Esophagus (tissue), 2 donors: ENCODE results near the gene FCN1. TPM values are rescaled to one million over a fixed set of nuclear protein-coding genes. Genes with fewer than 3 reads are reported as not detected.
"Not testable (repeated sequence)": the region's sequence is repeated elsewhere in the genome, so short reads cannot be mapped to it uniquely, and the experiment has no call there.

ENCODE experiments used
- H3K27ac ChIP-seq, 2 donors: one replicate each; pipeline ENCODE4 v1.5.1; 2013; ENCODE audit warnings: low read depth in 2 of 2, mild to moderate bottlenecking in 2 of 2, inconsistent platforms in 1 of 2, low read length in 1 of 2, moderate library complexity in 1 of 2
- H3K27me3 ChIP-seq, 2 donors: one replicate each; pipeline ENCODE4 v1.6.1; 2013; ENCODE audit warnings: low read length in 2 of 2, control low read depth in 1 of 2, mild to moderate bottlenecking in 1 of 2; ENCODE audit not compliant: insufficient read depth in 2 of 2, control insufficient read depth in 1 of 2
- H3K36me3 ChIP-seq, 2 donors: one replicate each; pipeline ENCODE4 v1.6.1; 2013; ENCODE audit warnings: low read length in 1 of 2; ENCODE audit not compliant: control insufficient read depth in 2 of 2, insufficient read depth in 2 of 2
- H3K4me1 ChIP-seq, 2 donors: one replicate each; pipeline ENCODE4 v1.6.1; 2013; ENCODE audit warnings: low read length in 1 of 2; ENCODE audit not compliant: control insufficient read depth in 2 of 2, insufficient read depth in 2 of 2
- H3K4me3 ChIP-seq, 2 donors: one replicate each; pipeline ENCODE4 v1.5.1; 2013; ENCODE audit warnings: low read length in 2 of 2, mild to moderate bottlenecking in 2 of 2, low read depth in 1 of 2, moderate library complexity in 1 of 2
- H3K9me3 ChIP-seq, 2 donors: one replicate each; pipeline ENCODE4 v1.6.1; 2013; ENCODE audit warnings: mild to moderate bottlenecking in 2 of 2, low read depth in 1 of 2, low read length in 1 of 2, moderate library complexity in 1 of 2; ENCODE audit not compliant: control insufficient read depth in 2 of 2, insufficient read depth in 1 of 2
- WGBS, 2 donors: extraction: QIAGEN DNeasy Blood & Tissue Kit; methylation state at CpG; one replicate each; pipeline ENCODE4 v1.1.7; 2013; 5-methylcytosine and 5-hydroxymethylcytosine counted together
- polyA plus RNA-seq, 2 donors: library from polyadenylated mRNA; stranded (reverse); fragments of 200-250 nt; gene quantifications; one replicate each; pipeline ENCODE4 v1.2.3, GENCODE V29; 2013
- donor health status: healthy with polysubstance abuse.
- donor health status: Bipolar disorder and iron deficiency.

FCN1 gene
- polyA plus RNA-seq, 2 donors, result 0.14 to 0.41 TPM

- H3K4me3 ChIP-seq, H3K27ac ChIP-seq, H3K9me3 ChIP-seq, H3K4me1 ChIP-seq, H3K27me3 ChIP-seq, H3K36me3 ChIP-seq: not testable (repeated sequence)
- 89 to 97% methylated on average over 2 of the region's 2 CpGs for WGBS, 2 donors
Measured at GRCh38 chr9:134857451-134857850, 60.3 kb downstream of the FCN1 start.

GRCh38 chr9:134855900-134856377 is 61.8 kb downstream of the FCN1 start:
- no peak overlapping the region for H3K4me3 ChIP-seq
- no peaks in the 10 kb centered on the region for H3K36me3 ChIP-seq
- WGBS, 2 donors, result 76 to 80% methylated on average over 9 of the region's 9 CpGs

More at GRCh38 chr9:134855900-134856377, 61.8 kb downstream of the FCN1 start:
- H3K9me3 ChIP-seq, result peaks cover 0 to 13% of the 10 kb centered on the region in 2 donors
- no peaks in the 10 kb centered on the region for H3K4me1 ChIP-seq
- no peaks in the 10 kb centered on the region for H3K27me3 ChIP-seq
- no peak overlapping the region for H3K27ac ChIP-seq

Other genes starting within 250 kb of the FCN1 start
- under 1 TPM; 0.04 to 0.16 TPM for gene FCN2, start 37.1 kb downstream of the FCN1 start, polyA plus RNA-seq
- 1 to 10 TPM; 2.3 to 4.8 TPM for gene OLFM1, start 169.8 kb upstream of the FCN1 start, polyA plus RNA-seq